Hepatocyte (in vitro differentiated cells): ENCODE data around the gene P3R3URF.

Source experiments
- CTCF ChIP-seq: fragments of 200-600 bp; sonication (generic); IDR thresholded peaks from 2 replicates; pipeline ENCODE4 v1.5.1; 2016; ENCODE audit warnings: antibody characterized with exemption, mild to moderate bottlenecking; ENCODE audit not compliant: poor library complexity
- EZH2 ChIP-seq: fragments of 200-600 bp; sonication (generic); IDR thresholded peaks from 2 replicates; pipeline ENCODE4 v1.6.1; 2016; ENCODE audit warnings: antibody characterized with exemption, mild to moderate bottlenecking, borderline replicate concordance

DNA sequence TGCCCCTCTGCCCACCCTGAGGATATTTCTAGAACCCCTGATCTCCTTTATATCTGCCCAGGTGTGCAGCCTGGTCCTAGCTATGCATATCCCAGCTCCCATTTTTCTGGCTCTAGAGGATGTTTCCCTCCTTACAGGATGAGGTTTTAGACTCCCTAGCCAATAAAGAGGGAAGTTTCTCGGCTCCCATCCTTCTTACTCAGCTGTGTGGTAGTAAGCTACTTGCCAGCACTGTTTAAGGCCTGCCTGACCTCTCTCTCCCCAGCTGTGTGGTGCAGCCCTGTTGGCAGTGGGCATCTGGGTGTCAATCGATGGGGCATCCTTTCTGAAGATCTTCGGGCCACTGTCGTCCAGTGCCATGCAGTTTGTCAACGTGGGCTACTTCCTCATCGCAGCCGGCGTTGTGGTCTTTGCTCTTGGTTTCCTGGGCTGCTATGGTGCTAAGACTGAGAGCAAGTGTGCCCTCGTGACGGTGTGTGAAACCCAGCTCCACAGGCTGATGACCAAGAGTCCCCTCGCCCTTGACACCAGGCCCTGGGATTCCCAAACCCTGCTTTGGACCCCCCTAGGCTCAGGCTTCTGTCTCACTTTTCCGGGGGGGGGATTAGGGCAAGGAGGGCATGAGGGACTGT, 7.8 kb upstream of the P3R3URF start:
- TF ChIP-seq CTCF (no peak), EZH2 (no peak)
